HEK293 (cell line): Measurements from ENCODE around the gene WDR75.

Source experiments
- CTCF ChIA-PET: fragments of 350-600 bp; formaldehyde crosslinking; extraction: SDS; loops from one replicate; lab custom pipeline; 2021; ENCODE audit warnings: antibody characterized with exemption; lab: Yijun Ruan, JAX
- POLR2A ChIA-PET: fragments of 300-600 bp; formaldehyde crosslinking; extraction: SDS; loops from one replicate; lab custom pipeline; 2020; ENCODE audit warnings: antibody characterized with exemption, inconsistent platforms; lab: Yijun Ruan, JAX
- H3K27ac ChIP-seq: fragments of 200-500 bp; sonication (Bioruptor generic); 2 replicates; pipeline ENCODE4 v1.5.1; 2014; ENCODE audit warnings: low read depth, low read length, control low read depth, inconsistent platforms; ENCODE audit errors: extremely low read depth
- H3K36me3 ChIP-seq, 2 experiments: fragments of 200-500 bp in 1 of 2; sonication (Bioruptor generic) in 1 of 2; 1 replicate in 1 of 2; 2 replicates in 1 of 2; pipeline ENCODE4 v1.5.1; 2014 to 2017; ENCODE audit warnings: inconsistent platforms in 2 of 2, low read length in 2 of 2; ENCODE audit not compliant: control insufficient read depth in 2 of 2, insufficient read depth in 1 of 2
- H3K4me1 ChIP-seq: fragments of 200-500 bp; sonication (Bioruptor generic); 2 replicates; pipeline ENCODE4 v1.5.1; 2014; ENCODE audit warnings: mild to moderate bottlenecking, low read length, inconsistent platforms; ENCODE audit not compliant: control insufficient read depth, insufficient read depth
- H3K4me3 ChIP-seq: 2 replicates; pipeline ENCODE4 v1.5.1; 2011; ENCODE audit warnings: low read depth, mild to moderate bottlenecking, control low read depth, low read length, moderate library complexity
- H3K9me3 ChIP-seq: fragments of 200-500 bp; sonication (Bioruptor generic); 2 replicates; pipeline ENCODE4 v1.5.1; 2014; ENCODE audit warnings: low read depth, low read length, inconsistent platforms; ENCODE audit not compliant: control insufficient read depth, insufficient read depth
- PBX3 ChIP-seq: sonication (generic); formaldehyde crosslinking; IDR thresholded peaks from 2 replicates; pipeline ENCODE4 v1.8.1; 2022; ENCODE audit warnings: mild to moderate bottlenecking, moderate library complexity, missing genetic modification reagents
- PRDM1 ChIP-seq: fragments of 450-650 bp; formaldehyde crosslinking; IDR thresholded peaks from 2 replicates; pipeline ENCODE4; 2016; ENCODE audit warnings: missing biosample characterization, missing genetic modification characterization
- SALL2 ChIP-seq: fragments of 450-650 bp; formaldehyde crosslinking; IDR thresholded peaks from 2 replicates; pipeline ENCODE4 v1.5.0; 2017; ENCODE audit warnings: missing biosample characterization, mild to moderate bottlenecking, missing genetic modification characterization, borderline replicate concordance
- ZBTB6 ChIP-seq: fragments of 450-650 bp; formaldehyde crosslinking; IDR thresholded peaks from 2 replicates; pipeline ENCODE4 v1.5.1; 2017; ENCODE audit warnings: missing biosample characterization, missing genetic modification characterization
- ZNF121 ChIP-seq: fragments of 450-650 bp; formaldehyde crosslinking; IDR thresholded peaks from 2 replicates; pipeline ENCODE4 v1.5.1; 2016; ENCODE audit warnings: missing biosample characterization, missing genetic modification characterization
- ZNF292 ChIP-seq: fragments of 450-650 bp; formaldehyde crosslinking; IDR thresholded peaks from 2 replicates; pipeline ENCODE4 v1.5.1; 2016; ENCODE audit warnings: low read depth, missing biosample characterization, missing genetic modification characterization, borderline replicate concordance
- ZNF341 ChIP-seq: fragments of 450-650 bp; formaldehyde crosslinking; IDR thresholded peaks from 2 replicates; pipeline ENCODE4; 2016; ENCODE audit warnings: low read depth, missing biosample characterization, missing genetic modification characterization
- ZNF37A ChIP-seq: fragments of 450-650 bp; IDR thresholded peaks from 2 replicates; pipeline ENCODE4 v1.5.1; 2018; ENCODE audit warnings: missing biosample characterization, missing genetic modification characterization
- ZNF423 ChIP-seq: fragments of 450-650 bp; formaldehyde crosslinking; IDR thresholded peaks from 2 replicates; pipeline ENCODE4 v1.5.1; 2016; ENCODE audit warnings: missing biosample characterization, missing genetic modification characterization
- ZNF558 ChIP-seq: fragments of 450-650 bp; formaldehyde crosslinking; IDR thresholded peaks from 2 replicates; pipeline ENCODE4 v1.5.1; 2016; ENCODE audit warnings: missing biosample characterization, missing genetic modification characterization
- ZNF560 ChIP-seq: fragments of 450-650 bp; formaldehyde crosslinking; IDR thresholded peaks from 2 replicates; pipeline ENCODE4 v1.5.1; 2017; ENCODE audit warnings: missing biosample characterization, missing genetic modification characterization, borderline replicate concordance
- ZNF792 ChIP-seq: fragments of 450-650 bp; formaldehyde crosslinking; IDR thresholded peaks from 2 replicates; pipeline ENCODE4 v1.5.1; 2016; ENCODE audit warnings: missing biosample characterization, missing genetic modification characterization
- ZXDB ChIP-seq: fragments of 450-650 bp; formaldehyde crosslinking; IDR thresholded peaks from 2 replicates; pipeline ENCODE4 v1.5.1; 2016; ENCODE audit warnings: missing biosample characterization, missing genetic modification characterization
- TF ChIP-seq, protein P1 (sequence below): fragments of 450-650 bp; formaldehyde crosslinking; IDR thresholded peaks from 2 replicates; pipeline ENCODE4 v1.5.1; 2016; ENCODE audit warnings: missing biosample characterization, missing genetic modification characterization, low read depth
- TF ChIP-seq, protein P2 (sequence below): fragments of 450-650 bp; formaldehyde crosslinking; IDR thresholded peaks from 2 replicates; pipeline ENCODE4 v1.5.1; 2016; ENCODE audit warnings: missing biosample characterization, missing genetic modification characterization
- TF ChIP-seq, protein P3 (sequence below): fragments of 450-650 bp; formaldehyde crosslinking; IDR thresholded peaks from 2 replicates; pipeline ENCODE4 v1.5.1; 2016; ENCODE audit warnings: missing biosample characterization, missing genetic modification characterization, borderline replicate concordance
- TF ChIP-seq, protein P4 (sequence below): fragments of 450-650 bp; formaldehyde crosslinking; IDR thresholded peaks from 2 replicates; pipeline ENCODE4 v1.5.1; 2017; ENCODE audit warnings: missing biosample characterization, mild to moderate bottlenecking, missing genetic modification characterization, moderate library complexity

Gene WDR75

DNA sequence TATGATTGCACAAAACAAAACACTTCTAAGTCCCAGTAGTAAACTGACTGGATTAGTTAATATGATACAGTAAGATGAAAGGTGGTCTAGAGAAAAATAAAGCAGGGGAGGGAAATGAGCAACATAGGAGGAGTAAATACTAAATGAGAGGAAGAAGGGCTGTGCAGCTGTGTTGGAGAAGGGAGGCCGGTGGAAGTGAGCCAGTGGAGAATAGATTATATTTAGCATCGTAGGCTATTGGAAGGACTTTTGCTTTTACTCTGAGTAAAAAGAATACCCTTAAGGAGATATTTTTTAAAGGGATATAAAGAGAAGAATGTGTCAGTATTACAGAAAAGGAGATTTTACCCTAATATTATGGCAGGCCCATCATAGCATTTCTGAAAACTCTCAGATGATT lies 12.7 kb downstream of the WDR75 start:
- ChIA-PET CTCF (no interaction called here), POLR2A (interaction anchor here (0.6 kb wide), 1 partner anchor 58 kb away, joined by 6 read pairs; no protein-coding TSS in a partner anchor)

DNA sequence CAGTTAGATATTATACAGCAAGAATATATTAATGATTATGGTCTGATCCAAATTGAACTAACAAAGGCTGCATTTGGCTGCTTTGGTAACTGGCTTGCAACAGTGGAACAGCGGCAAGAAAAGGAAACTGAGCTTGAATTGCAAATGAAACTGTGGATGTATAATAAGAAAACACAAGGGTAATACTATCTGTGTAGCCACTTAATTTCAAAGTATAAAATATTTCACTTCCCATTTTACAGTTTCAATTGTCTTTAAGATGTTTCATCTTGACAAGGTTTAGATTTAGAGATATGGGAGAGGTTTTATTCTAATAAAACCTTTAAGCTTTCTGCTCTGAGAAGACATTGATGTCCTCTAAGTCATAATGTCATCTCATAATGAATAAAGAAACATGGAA lies 23.8 kb downstream of the WDR75 start:
- peaks cover 6% of the 10 kb centered on the region; the same call in 1 of the 2 replicates for H3K4me1 ChIP-seq
- H3K36me3 ChIP-seq = peaks cover 30 to 93% of the 10 kb centered on the region in 2 experiments
- POLR2A ChIA-PET = no interaction called here
- TF ChIP-seq, protein P1, sequence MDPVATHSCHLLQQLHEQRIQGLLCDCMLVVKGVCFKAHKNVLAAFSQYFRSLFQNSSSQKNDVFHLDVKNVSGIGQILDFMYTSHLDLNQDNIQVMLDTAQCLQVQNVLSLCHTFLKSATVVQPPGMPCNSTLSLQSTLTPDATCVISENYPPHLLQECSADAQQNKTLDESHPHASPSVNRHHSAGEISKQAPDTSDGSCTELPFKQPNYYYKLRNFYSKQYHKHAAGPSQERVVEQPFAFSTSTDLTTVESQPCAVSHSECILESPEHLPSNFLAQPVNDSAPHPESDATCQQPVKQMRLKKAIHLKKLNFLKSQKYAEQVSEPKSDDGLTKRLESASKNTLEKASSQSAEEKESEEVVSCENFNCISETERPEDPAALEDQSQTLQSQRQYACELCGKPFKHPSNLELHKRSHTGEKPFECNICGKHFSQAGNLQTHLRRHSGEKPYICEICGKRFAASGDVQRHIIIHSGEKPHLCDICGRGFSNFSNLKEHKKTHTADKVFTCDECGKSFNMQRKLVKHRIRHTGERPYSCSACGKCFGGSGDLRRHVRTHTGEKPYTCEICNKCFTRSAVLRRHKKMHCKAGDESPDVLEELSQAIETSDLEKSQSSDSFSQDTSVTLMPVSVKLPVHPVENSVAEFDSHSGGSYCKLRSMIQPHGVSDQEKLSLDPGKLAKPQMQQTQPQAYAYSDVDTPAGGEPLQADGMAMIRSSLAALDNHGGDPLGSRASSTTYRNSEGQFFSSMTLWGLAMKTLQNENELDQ (tag by site-specific recombination) = no peak
- TF ChIP-seq ZNF560 (tag by site-specific recombination) = no peak
- no peak for TF ChIP-seq ZNF121 (tag by site-specific recombination)
- no peak for TF ChIP-seq ZNF558 (tag by site-specific recombination)
- TF ChIP-seq, protein P2, sequence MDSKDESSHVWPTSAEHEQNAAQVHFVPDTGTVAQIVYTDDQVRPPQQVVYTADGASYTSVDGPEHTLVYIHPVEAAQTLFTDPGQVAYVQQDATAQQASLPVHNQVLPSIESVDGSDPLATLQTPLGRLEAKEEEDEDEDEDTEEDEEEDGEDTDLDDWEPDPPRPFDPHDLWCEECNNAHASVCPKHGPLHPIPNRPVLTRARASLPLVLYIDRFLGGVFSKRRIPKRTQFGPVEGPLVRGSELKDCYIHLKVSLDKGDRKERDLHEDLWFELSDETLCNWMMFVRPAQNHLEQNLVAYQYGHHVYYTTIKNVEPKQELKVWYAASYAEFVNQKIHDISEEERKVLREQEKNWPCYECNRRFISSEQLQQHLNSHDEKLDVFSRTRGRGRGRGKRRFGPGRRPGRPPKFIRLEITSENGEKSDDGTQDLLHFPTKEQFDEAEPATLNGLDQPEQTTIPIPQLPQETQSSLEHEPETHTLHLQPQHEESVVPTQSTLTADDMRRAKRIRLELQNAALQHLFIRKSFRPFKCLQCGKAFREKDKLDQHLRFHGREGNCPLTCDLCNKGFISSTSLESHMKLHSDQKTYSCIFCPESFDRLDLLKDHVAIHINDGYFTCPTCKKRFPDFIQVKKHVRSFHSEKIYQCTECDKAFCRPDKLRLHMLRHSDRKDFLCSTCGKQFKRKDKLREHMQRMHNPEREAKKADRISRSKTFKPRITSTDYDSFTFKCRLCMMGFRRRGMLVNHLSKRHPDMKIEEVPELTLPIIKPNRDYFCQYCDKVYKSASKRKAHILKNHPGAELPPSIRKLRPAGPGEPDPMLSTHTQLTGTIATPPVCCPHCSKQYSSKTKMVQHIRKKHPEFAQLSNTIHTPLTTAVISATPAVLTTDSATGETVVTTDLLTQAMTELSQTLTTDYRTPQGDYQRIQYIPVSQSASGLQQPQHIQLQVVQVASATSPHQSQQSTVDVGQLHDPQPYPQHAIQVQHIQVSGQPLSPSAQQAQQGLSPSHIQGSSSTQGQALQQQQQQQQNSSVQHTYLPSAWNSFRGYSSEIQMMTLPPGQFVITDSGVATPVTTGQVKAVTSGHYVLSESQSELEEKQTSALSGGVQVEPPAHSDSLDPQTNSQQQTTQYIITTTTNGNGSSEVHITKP (tag by site-specific recombination) = no peak
- TF ChIP-seq ZNF292 = no peak
- TF ChIP-seq ZXDB (tag by site-specific recombination) = no peak
- TF ChIP-seq ZNF37A (tag by site-specific recombination) = no peak
- no peak for TF ChIP-seq SALL2 (tag by site-specific recombination)
- TF ChIP-seq, protein P3, sequence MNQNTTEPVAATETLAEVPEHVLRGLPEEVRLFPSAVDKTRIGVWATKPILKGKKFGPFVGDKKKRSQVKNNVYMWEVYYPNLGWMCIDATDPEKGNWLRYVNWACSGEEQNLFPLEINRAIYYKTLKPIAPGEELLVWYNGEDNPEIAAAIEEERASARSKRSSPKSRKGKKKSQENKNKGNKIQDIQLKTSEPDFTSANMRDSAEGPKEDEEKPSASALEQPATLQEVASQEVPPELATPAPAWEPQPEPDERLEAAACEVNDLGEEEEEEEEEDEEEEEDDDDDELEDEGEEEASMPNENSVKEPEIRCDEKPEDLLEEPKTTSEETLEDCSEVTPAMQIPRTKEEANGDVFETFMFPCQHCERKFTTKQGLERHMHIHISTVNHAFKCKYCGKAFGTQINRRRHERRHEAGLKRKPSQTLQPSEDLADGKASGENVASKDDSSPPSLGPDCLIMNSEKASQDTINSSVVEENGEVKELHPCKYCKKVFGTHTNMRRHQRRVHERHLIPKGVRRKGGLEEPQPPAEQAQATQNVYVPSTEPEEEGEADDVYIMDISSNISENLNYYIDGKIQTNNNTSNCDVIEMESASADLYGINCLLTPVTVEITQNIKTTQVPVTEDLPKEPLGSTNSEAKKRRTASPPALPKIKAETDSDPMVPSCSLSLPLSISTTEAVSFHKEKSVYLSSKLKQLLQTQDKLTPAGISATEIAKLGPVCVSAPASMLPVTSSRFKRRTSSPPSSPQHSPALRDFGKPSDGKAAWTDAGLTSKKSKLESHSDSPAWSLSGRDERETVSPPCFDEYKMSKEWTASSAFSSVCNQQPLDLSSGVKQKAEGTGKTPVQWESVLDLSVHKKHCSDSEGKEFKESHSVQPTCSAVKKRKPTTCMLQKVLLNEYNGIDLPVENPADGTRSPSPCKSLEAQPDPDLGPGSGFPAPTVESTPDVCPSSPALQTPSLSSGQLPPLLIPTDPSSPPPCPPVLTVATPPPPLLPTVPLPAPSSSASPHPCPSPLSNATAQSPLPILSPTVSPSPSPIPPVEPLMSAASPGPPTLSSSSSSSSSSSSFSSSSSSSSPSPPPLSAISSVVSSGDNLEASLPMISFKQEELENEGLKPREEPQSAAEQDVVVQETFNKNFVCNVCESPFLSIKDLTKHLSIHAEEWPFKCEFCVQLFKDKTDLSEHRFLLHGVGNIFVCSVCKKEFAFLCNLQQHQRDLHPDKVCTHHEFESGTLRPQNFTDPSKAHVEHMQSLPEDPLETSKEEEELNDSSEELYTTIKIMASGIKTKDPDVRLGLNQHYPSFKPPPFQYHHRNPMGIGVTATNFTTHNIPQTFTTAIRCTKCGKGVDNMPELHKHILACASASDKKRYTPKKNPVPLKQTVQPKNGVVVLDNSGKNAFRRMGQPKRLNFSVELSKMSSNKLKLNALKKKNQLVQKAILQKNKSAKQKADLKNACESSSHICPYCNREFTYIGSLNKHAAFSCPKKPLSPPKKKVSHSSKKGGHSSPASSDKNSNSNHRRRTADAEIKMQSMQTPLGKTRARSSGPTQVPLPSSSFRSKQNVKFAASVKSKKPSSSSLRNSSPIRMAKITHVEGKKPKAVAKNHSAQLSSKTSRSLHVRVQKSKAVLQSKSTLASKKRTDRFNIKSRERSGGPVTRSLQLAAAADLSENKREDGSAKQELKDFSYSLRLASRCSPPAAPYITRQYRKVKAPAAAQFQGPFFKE (tag by site-specific recombination) = no peak
- TF ChIP-seq ZNF423 (tag by site-specific recombination) = no peak
- TF ChIP-seq, protein P4, sequence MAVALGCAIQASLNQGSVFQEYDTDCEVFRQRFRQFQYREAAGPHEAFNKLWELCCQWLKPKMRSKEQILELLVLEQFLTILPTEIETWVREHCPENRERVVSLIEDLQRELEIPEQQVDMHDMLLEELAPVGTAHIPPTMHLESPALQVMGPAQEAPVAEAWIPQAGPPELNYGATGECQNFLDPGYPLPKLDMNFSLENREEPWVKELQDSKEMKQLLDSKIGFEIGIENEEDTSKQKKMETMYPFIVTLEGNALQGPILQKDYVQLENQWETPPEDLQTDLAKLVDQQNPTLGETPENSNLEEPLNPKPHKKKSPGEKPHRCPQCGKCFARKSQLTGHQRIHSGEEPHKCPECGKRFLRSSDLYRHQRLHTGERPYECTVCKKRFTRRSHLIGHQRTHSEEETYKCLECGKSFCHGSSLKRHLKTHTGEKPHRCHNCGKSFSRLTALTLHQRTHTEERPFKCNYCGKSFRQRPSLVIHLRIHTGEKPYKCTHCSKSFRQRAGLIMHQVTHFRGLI (tag by site-specific recombination) = no peak
- no peak for TF ChIP-seq ZNF792 (tag by site-specific recombination)
- no peak for TF ChIP-seq ZBTB6 (tag by site-specific recombination)
- H3K9me3 ChIP-seq = no peaks in the 10 kb centered on the region
- CTCF ChIA-PET = interaction anchor here (1.2 to 1.5 kb wide), 2 partner anchors 9 to 196 kb away, joined by 3 to 7 read pairs; partner anchors contain the start of gene ASNSD1
- H3K27ac ChIP-seq = no peak overlapping the region
- H3K4me3 ChIP-seq = no peak overlapping the region

More for the DNA sequence above, 12.7 kb downstream of the WDR75 start:
- H3K27ac ChIP-seq = no peak overlapping the region
- no peaks in the 10 kb centered on the region for H3K4me1 ChIP-seq
- H3K9me3 ChIP-seq = no peaks in the 10 kb centered on the region
- H3K4me3 ChIP-seq = no peak overlapping the region
- H3K36me3 ChIP-seq = peaks cover 87 to 94% of the 10 kb centered on the region in 2 experiments
- no peak for TF ChIP-seq PBX3 (CRISPR knock-in tag)
- TF ChIP-seq ZNF341 (tag by site-specific recombination) = no peak
- no peak for TF ChIP-seq PRDM1 (tag by site-specific recombination)
- TF ChIP-seq, all 188 proteins: peak for 0
